ENCODE results near the gene CYP26C1. TPM values are rescaled to one million over a fixed set of nuclear protein-coding genes. Genes with fewer than 3 reads are reported as not detected.
A peak's percentile ranks its signal among the peaks of the same experiment; 100 is the strongest.

Gene CYP26C1
- total RNA-seq, 2 donors from 2014 or later: 0.09 to 1.1 TPM

GRCh38 chr10:93060887-93061593 is 442 bp downstream of the CYP26C1 start:
- TF ChIP-seq POLR2A (IDR thresholded peaks at IDR 0.05) (no peak), CTCF (IDR thresholded peaks at IDR 0.05) (no peak), POLR2AphosphoS5 (IDR thresholded peaks at IDR 0.05) (no peak)
- 51% methylated on average over 43 of the region's 45 CpGs for WGBS
- Histone ChIP-seq H3K4me3 (no peak overlapping the region), H3K27ac (no peak overlapping the region), H3K27me3 (replicated peaks; ENCODE audit: insufficient read depth) (peaks cover 17% of the 10 kb centered on the region), H3K4me1 (replicated peaks) (no peaks in the 10 kb centered on the region), H3K36me3 (no peaks in the 10 kb centered on the region), H3K9me3 (no peaks in the 10 kb centered on the region)
- no peak for DNase-seq (ENCODE audit: low spot score)
- intact Hi-C loops (cut with DNase I): no loop called here

GRCh38 chr10:93061594-93062513 is 1.3 kb downstream of the CYP26C1 start:
- H3K4me1 ChIP-seq (replicated peaks): no peaks in the 10 kb centered on the region
- intact Hi-C loops (cut with DNase I): no loop called here
- no peak for DNase-seq (ENCODE audit: low spot score)
- H3K9me3 ChIP-seq: no peaks in the 10 kb centered on the region
- H3K27ac ChIP-seq: no peak overlapping the region
- H3K36me3 ChIP-seq: no peaks in the 10 kb centered on the region
- H3K4me3 ChIP-seq: peak overlapping the region in 1 of 2 donors; percentile 13
- TF ChIP-seq CTCF (IDR thresholded peaks at IDR 0.05) (no peak), POLR2A (IDR thresholded peaks at IDR 0.05) (no peak), POLR2AphosphoS5 (IDR thresholded peaks at IDR 0.05) (no peak)
- WGBS: 11% methylated on average over 49 of the region's 57 CpGs
- peaks cover 21% of the 10 kb centered on the region for H3K27me3 ChIP-seq (replicated peaks; ENCODE audit: insufficient read depth)

- no peak overlapping the region for H3K27ac ChIP-seq
- no peaks in the 10 kb centered on the region for H3K9me3 ChIP-seq
- no peak for DNase-seq (ENCODE audit: low spot score)
- intact Hi-C loops (cut with DNase I): no loop called here
- H3K4me1 ChIP-seq (replicated peaks): no peaks in the 10 kb centered on the region
- no peak for TF ChIP-seq POLR2A (IDR thresholded peaks at IDR 0.05)
- peak in 3 of 4 experiments; percentile 23 to 44 (median 29) for TF ChIP-seq CTCF (IDR thresholded peaks at IDR 0.05)
- WGBS: 3% methylated on average over 52 of the region's 68 CpGs
- H3K27me3 ChIP-seq (replicated peaks; ENCODE audit: insufficient read depth): peaks cover 26% of the 10 kb centered on the region
- H3K36me3 ChIP-seq: no peaks in the 10 kb centered on the region
- H3K4me3 ChIP-seq: peak overlapping the region in 1 of 2 donors; percentile 13
Measured at GRCh38 chr10:93062514-93063143, 2.0 kb downstream of the CYP26C1 start.

- intact Hi-C loops (cut with DNase I): no loop called here
- Histone ChIP-seq H3K9me3 (no peaks in the 10 kb centered on the region), H3K4me1 (replicated peaks) (no peaks in the 10 kb centered on the region), H3K4me3 (peak overlapping the region in 1 of 2 donors; percentile 13), H3K36me3 (no peaks in the 10 kb centered on the region), H3K27me3 (replicated peaks; ENCODE audit: insufficient read depth) (peaks cover 26% of the 10 kb centered on the region), H3K27ac (no peak overlapping the region)
- 29% methylated on average over 31 of the region's 43 CpGs for WGBS
- no peak for DNase-seq (ENCODE audit: low spot score)
- no peak for TF ChIP-seq CTCF (IDR thresholded peaks at IDR 0.05)
- TF ChIP-seq POLR2AphosphoS5 (IDR thresholded peaks at IDR 0.05): no peak
- TF ChIP-seq POLR2A (IDR thresholded peaks at IDR 0.05): no peak
Measured at GRCh38 chr10:93063144-93063976, 2.8 kb downstream of the CYP26C1 start.
